DMS53 treated with DMSO at 0.1 percent for 48 hours (cell line): ENCODE measurements around the gene TRPT1.

ENCODE experiments used
- DNase-seq: peaks from one replicate; lab custom pipeline; 2025; ENCODE audit not compliant: unreplicated experiment; lab: John Stamatoyannopoulos, UW

The TRPT1 gene

DNA sequence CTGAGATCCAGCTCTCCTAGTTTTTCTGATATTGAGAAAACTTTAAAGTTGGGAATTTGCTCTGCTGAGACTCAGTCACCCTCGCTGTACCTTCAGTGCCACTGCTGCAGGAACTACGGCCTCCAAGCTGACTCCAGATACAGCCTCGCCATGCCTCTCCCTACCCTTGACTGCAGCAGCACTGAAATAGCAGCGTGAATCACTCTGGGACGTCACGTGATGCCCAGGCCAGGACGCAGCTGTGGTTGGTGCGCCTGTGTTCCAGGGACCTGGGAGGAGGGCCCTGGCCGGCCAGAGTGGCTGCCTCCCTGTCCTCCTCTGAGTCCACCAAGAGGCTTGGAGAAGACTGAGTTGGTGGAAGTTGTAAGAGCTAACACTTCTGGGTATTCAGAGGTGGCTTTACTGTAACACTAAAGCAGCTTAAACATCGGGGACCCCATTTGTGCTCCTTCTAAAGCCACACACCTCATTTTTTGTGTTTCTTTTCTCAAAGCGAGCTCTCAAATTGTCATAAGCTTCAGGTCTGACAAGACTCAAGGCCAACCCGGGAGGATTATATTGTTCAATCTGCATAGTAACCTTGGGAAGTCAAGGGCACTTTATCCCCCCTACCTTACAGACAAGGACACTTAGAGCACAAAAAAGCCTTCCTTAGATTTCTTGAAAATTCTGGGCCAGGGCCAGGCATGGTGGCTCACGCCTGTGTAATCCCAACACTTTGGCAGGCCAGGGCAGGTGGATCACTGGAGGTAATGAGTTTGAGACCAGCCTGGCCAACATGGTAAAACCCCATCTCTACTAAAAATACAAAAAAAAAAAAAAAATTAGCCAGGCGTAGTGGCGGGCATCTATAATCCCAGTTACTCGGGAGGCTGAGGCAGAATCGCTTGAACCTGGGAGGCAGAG lies 44.2 kb downstream of the TRPT1 start:
- peak; percentile 91 for DNase-seq

GRCh38 chr11:64180891-64181290 lies 45.1 kb downstream of the TRPT1 start:
- no peak for DNase-seq

- DNase-seq = no peak
These were observed 46.9 kb downstream of the TRPT1 start for GRCh38 chr11:64178951-64179639.

GRCh38 chr11:64178203-64178602 lies 47.8 kb downstream of the TRPT1 start:
- DNase-seq = no peak

DNA sequence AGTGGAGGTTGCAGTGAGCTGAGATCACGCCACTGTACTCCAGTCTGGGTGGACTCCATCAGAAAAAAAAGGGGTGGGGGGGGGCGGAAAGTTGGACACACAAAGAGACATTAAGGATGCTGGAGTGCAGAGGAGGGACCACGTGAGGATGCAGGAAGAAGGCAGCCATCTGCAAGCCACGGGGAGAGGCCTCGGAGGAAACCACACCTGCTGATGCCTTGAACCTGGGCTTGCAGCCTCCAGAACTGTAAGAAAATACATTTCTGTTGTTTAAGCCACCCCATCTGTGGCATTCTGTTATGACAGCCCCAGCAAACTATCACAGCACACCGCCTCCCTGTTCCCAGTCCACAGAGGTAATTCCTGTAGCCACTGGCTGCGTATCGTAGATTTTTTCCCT lies 49.2 kb downstream of the TRPT1 start:
- DNase-seq = no peak
